GM20000 (cell line): ENCODE data around the gene SEMA3B.
"Not testable (repeated sequence)": the region's sequence is repeated elsewhere in the genome, so short reads cannot be mapped to it uniquely, and the experiment has no call there.

ENCODE experiments used
- DNase-seq: peaks from one replicate; pipeline ENCODE4 v3.0.0; 2012; ENCODE audit warnings: low spot score
- TF ChIP-seq, protein P1 (sequence below): IDR thresholded peaks from 2 replicates; pipeline ENCODE4 v1.5.1; 2012; ENCODE audit warnings: mild to moderate bottlenecking, control low read depth; ENCODE audit errors: extremely low read depth, missing control alignments

SEMA3B gene

DNA sequence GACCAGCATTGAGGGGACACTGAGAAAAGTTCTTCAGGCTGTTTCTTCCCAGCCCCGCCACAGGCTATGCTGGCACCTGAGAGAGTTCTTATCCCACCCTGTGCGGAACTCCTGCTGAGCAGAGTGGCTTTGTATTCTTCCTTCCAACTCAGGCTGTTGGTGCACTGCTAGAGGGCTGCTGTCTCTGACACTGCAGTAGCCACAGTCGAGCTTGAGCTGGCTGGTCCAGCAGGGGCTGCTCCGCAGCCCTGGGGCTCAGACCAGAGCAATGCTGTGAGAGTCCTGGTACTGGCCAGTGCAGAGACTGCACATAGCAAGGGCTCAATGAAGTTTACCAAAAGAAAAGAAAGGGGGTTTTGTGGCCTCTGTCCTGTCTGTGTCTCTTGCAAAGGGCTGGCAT is 29.3 kb upstream of the SEMA3B start:
- DNase-seq = no peak
- TF ChIP-seq, protein P1, sequence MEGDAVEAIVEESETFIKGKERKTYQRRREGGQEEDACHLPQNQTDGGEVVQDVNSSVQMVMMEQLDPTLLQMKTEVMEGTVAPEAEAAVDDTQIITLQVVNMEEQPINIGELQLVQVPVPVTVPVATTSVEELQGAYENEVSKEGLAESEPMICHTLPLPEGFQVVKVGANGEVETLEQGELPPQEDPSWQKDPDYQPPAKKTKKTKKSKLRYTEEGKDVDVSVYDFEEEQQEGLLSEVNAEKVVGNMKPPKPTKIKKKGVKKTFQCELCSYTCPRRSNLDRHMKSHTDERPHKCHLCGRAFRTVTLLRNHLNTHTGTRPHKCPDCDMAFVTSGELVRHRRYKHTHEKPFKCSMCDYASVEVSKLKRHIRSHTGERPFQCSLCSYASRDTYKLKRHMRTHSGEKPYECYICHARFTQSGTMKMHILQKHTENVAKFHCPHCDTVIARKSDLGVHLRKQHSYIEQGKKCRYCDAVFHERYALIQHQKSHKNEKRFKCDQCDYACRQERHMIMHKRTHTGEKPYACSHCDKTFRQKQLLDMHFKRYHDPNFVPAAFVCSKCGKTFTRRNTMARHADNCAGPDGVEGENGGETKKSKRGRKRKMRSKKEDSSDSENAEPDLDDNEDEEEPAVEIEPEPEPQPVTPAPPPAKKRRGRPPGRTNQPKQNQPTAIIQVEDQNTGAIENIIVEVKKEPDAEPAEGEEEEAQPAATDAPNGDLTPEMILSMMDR = no peak

DNA sequence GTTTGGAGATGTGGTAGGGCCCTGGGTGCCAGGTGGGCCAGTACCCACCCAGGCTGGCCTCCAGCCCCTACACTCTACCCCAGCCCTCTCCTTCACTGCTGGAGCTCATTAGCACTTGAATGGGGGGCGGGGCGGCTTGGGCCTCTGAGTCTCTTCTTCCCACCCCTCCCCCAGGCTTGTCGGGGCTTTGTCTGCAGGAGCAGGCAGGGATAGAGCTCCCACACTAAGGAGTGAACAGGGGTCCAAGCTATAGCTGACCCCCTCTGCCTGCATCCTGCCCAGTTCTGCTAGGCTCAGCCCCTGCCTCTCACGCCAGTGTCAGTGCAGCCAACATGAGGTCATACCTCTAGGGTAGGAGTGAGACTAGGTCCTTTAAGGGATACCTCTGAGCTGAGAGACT is 27.8 kb upstream of the SEMA3B start:
- DNase-seq = no peak
- TF ChIP-seq, protein P1 = no peak

DNA sequence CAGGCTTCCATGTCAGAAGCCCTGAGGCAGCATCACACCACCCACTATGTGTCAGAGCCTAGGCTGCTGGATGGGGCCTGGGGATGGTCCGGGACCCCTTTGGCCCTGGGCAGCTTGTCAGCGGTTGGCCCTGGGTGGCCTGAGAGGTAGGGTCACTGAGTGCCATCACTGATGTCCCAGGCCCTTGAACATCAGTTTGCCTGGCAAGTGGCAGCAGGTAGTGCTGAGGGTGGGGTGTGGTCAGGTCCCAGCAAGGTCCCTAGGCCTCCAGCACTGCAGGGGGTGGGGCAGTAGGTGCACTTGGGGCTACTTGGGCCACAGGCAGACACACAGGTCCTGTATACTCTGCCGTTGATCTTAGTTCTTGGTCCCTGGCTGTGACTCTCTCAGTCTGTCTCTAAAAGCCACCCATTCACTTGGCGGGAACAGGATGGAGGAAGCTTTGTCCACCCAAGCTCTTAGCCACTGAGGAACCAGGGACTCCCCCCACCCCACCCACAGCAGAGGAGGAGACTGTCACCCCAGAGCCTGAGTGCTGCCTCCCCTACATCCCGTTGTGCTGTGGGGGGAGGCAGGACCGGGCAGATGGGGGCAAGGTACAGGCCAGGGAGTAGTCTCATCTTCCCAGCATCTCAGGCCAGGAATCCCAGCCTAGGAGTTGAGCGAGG is 27.1 kb upstream of the SEMA3B start:
- DNase-seq = no peak
- TF ChIP-seq, protein P1 = no peak

DNA sequence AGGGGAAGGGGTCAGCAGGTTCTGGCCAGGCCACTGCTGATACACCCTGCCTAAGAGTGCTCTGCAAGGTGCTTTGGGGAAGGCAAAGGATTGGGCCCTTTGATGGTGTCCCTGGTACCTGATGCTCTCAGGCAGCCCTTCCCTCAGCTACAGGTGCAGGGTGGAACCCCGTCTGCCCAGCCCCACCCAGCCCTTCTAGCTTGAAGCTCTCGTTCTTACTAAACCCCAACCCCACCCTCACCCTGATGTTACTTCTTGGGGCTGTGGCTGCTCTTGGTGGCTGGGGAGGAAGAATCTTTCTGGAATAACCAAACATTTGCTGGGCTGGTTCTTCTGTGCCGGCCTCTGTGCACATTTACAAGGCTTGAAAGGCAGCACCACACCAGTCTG is 26.6 kb upstream of the SEMA3B start:
- TF ChIP-seq, protein P1 = no peak
- DNase-seq = no peak

DNA sequence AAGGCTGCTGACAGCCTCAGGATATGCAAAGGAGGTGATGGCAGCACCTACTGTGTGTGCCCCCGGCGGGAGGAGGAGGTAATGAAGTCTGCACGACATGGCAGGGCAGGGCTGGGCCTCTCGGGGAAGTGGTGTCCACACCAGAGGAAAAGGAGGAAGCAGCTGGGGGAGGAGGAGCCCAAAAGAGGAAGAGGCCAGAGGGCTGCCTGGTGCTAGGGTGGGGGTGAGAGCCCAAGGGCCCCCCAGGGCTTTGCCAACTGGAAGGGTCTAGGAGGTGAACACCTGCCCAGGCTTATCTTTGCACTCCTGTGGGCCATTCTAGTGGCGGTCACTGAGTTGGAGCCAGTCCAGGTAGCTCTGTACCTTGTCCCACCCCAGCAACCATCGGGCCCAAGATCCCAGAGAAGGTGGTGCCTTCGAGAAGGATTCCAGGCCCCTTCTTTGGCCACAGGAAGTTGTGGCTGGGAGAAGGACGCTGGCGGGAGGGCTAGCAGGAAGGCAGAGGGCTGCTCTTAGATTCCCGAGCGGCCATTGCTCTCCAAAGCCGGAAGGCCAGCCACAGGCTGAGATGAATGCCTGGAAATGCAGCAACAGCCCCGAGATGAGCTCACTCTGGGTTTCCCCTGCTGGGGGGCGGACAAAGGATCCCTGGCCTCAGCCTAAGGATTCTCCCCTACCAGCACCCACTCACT is 25.9 kb upstream of the SEMA3B start:
- TF ChIP-seq, protein P1 = no peak
- DNase-seq = no peak

DNA sequence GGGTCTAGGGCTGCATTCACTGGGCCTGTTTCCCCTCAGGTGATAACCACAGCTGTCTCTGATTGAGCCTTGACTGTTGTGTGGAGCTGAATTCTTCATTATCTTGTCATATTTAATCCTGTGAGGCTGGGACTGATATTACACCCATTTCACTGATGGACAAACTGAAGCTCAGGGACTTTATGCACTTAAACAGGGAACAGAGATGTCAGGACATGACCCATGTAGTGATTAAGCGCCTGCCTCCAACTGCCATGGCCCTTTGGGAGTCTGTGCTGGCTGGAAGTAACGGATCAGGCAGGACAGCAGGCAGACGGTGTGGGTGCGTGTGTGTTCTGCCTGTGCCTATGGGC is 25.4 kb upstream of the SEMA3B start:
- DNase-seq = no peak
- TF ChIP-seq, protein P1 = no peak

DNA sequence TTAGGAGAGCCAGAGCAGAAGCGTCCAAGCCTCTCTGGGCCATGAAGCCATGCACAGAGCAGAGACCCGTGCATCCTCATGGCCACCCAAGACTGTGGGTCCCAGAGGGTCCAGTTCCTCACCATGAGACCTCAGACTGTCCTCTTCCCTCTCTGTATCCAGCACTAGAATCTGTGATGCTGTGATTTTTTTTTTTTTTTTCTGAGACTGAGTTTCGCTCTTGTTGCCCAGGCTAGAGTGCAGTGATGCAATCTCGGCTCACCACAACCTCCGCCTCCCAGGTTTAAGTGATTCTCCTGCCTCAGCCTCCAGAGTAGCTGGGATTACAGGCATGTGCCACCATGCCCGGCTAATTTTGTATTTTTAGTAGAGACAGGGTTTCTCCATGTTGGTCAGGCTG is 24.1 kb upstream of the SEMA3B start:
- not testable (repeated sequence) for DNase-seq

DNA sequence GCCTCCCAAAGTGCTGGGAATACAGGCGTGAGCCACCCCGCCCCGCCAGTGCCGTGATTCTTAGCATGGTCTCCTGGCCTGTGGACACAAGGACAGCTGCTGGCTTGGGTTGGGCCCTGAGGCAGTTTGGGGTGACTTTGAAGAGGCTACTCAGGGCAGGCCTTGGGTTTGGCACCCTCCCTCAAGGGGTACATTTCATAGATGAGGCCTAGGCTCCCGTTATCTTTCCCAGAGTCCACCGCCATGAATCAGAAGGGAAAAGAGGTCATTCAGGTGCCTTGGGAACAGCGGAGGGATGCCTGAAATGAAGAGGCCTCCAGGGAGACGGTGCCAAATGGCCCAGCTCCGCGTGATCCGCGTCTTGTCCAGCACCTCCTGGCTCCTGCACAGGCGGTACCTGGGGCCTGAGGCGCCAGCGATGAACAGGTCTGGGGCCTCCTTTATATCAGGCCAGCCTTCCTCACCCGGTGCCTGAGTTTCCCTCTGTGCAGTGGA is 23.6 kb upstream of the SEMA3B start:
- no peak for DNase-seq
- TF ChIP-seq, protein P1 = no peak
